ENCODE data around the gene CADPS2. TPM values are rescaled to one million over a fixed set of nuclear protein-coding genes. Genes with fewer than 3 reads are reported as not detected.
"Not testable (repeated sequence)": the region's sequence is repeated elsewhere in the genome, so short reads cannot be mapped to it uniquely, and the experiment has no call there.

CADPS2 gene
- total RNA-seq, 1 experiment from 2014 or later, result 0.23 TPM

DNA sequence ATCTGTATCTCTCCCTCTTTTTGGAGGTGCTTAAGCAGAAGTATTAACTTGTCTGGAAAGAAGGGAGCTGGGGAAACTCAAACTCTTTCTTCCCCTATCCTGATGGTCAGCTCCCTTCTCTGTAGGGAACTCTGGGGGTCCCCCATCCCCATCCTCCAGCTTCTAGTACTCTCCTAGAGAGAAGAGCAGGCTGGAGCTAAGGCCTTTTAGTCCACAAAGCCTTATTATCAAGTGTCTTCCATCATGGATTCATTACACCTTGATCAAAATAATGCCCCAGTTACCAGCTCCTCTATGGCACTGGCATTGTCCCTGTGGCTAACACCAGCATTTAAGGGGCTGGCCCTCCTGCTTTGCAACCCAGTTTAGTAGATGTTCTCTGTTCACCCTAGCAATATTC, 35.7 kb downstream of the CADPS2 start:
- DNase-seq (ENCODE audit: low read depth), result no peak

DNA sequence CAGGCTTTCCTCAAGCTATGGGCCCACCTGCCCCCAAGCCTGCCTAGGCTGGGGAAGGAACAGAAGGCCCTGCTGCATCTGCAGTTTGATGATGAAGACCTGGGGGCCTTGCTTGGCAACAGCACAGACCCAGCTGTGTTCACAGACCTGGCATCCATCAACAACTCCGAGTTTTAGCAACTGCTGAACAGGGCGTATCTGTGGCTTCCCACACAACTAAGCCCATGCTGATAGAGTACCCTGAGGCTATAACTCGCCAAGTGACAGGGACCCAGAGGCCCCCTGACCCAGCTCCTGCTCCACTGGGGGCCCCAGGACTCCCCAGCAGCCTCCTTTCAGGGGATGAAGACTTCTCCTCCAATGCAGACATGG, 36.3 kb downstream of the CADPS2 start:
- DNase-seq (ENCODE audit: low read depth), result no peak

DNA sequence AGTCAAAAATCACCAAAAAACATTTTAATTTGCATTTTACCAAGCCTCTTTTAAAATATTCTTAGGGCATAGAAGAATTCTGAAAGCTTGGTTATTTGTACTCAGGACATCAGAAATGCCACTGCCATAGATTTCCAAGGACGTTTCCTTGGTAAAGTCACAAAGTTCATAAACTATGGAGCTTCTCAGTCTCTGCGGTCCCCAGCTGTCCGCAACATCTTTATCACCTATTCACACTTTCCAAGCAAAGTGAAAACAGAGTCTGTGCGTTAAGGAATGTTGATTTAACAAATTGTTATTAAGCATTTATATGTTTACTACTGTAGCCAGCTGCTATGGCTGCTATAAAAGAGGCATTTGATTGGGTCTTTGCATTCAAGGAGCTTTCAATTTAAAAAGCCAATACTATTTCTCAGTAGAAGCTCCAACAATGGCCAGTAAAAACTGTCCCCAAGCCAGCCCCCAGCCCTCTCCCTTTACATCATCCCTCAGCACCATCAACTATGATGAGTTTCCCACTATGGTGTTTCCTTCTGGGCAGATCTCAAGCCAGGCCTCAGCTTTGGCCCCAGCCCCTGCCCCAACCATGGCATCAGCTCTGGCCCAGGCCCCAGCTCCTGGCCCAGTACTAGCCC, 36.8 kb downstream of the CADPS2 start:
- no peak for DNase-seq (ENCODE audit: low read depth)

DNA sequence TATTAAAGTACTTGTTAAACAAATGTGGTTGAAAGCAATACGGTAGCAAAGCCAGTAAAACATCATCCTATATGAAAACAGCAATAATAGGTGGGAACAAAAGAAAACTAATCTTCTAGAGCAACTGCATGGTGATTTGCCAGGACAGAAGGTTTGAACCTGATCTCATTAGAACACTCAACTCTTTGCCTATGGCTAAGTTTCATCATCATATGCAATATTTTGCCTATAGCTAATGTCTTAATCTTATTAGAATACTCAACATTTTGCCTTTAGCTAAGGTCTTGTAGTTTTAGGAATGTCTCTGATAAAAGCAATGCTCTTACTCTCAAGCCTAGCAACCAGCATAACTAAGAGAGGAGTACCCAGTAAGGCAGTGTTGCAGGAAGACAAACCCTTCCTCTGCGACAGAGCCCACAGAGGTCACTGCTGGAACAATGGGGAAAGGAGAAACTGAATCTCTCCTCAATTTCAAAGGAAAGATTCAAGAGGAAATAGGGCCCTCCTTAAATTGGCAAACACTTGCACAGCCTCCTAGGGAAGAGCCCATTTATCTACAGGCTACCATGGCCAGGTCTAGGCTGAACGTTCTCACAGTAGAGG, 38.3 kb downstream of the CADPS2 start:
- no peak for DNase-seq (ENCODE audit: low read depth)

DNA sequence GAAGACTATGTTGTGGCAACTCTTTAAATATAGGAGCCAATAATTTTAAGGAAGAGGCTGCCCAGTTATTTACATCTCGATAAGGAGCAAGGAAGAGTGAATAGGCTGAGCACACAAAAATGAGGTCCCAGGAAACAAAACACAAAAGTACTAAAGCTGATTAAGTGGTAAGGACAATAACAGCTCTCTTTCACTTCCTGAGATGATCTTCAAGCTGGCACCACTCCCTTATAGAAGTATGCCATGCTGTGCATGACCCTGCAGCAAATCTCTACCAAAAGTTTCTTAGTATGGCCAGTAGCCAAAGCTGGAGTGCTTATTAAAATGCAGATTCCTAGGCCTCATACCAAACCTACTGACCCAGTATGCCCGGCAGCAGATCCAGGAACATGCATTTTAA, 39.7 kb downstream of the CADPS2 start:
- no peak for DNase-seq (ENCODE audit: low read depth)

DNA sequence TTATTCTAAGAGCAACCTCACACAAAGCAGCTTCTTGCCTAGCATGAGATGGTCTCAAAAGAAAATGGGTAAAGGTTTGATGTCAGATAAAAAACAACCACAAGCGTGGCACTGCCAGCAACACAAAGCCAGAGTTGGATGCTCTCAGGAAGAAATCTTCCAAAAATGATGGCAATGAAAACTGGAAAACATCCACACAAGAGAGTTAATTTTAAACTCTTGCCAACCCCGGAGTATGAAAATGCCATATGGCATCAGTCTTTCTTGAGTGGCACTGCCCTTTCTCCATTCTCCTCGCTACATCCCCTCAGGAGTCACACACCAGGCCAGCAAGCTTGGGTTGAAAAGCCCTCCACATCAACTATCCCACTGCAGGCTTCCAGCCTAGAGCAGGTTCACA, 41.0 kb downstream of the CADPS2 start:
- DNase-seq (ENCODE audit: low read depth), result no peak

DNA sequence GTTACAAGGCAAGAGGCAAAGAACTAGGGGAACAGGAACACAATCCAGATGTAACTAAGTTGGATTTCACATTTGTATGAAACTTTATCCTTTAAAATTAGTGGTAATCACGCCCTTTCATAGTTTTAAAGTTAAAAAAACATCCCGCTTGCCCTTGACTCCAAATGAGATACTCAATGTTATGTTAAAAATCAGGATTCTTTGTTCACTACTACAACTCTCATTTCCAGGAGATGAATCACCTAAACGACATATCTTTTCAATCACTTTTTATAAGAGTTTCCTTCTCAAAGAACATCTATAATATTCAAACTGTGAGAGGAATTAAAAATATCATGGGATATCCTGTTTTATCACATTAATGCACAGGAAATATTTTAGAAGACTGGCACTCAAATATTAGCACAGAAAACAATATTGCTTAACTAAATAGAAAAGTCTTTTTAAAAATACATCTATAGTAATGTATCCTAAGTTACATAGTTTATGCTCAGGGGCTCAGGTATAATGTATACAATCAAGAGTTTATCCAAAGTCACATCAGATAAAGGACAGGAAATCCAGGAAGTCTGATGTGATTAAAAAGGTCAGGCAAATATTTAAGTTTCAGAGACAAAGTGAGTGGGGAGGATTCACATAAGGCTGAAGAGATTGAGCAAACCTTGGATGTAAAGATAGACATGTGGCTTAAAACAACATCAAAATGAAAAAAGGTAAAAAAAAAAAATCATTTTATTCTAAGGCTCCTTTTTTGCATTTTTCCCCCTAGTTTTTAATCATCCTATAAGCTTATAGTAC, 41.9 kb downstream of the CADPS2 start:
- DNase-seq (ENCODE audit: low read depth), result no peak

DNA sequence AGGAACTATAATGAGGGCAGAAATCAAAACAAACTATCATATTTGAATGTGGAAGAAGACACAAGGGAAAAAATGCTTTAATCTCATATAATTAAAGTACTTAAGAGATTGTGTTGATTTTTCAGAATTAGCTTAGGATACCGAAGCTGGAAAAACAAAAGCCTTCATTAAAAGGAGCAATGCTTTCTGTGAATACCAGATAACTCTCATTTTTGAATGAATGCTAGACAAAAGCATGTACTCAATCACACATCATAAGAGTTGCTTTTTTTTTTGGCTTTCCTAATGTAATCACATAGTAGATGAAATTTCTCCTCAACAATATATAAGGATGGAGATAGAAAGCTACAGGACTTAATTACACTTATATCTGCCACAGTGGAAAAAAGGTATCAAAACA, 43.3 kb downstream of the CADPS2 start:
- DNase-seq (ENCODE audit: low read depth), result no peak

DNA sequence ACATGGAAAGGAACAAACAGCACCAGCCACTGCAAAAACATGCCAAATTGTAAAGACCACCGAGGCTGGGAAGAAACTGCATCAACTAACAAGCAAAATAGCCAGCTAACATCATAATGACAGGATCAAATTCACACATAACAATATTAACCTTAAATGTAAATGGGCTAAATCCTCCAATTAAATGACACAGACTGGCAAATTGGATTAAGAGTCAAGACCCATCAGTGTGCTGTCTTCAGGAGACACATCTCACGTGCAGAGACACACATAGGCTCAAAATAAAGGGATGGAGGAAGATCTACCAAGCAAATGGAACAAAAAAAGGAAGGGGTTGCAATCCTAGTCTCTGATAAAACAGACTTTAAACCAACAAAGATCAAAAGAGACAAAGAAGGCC, 50.0 kb downstream of the CADPS2 start:
- DNase-seq (ENCODE audit: low read depth), result not testable (repeated sequence)

DNA sequence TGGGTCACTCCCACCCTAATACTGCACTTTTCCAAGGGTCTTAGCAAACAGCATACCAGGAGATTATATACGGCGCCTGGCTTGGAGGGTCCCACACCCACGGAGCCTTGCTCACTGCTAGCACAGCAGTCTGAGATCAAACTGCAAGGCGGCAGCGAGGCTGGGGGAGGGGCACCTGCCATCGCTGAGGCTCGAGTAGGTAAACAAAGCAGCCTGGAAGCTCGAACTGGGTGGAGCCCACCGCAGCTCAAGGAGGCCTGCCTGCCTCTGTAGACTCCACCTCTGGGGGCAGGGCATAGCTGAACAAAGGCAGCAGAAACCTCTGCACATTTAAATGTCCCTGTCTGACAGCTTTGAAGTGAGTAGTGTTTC, 51.7 kb downstream of the CADPS2 start:
- not testable (repeated sequence) for DNase-seq (ENCODE audit: low read depth)

DNA sequence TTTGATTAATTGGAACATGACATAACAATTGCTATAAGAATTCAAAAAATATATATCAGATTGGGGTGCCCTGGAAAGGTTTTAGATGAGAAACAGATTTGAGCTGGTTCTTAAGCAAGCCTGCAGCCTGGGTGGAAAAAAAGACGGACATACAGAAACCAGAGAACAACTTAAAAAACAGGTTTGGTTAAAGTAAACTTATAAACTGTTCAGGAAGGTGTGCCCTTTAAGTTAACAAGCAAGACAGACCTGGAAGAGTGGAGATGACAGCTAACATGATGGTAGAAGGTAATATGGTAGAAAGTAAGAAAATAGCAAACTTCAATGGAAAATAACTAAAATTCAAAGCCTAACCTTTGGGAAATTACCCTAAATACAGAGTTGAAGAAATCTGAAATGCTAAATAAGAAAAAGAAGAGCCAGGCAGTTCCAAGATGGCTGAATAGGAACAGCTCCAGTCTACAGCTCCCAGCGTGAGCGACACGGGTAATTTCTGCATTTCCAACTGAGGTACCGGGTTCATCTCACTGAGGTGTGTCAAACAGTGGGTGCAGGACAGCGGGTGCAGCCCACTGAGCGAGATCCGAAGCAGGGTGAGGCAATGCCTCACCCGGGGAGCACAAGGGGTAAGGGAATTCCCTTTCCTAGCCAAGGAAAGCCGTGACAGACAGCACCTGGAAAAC, 52.2 kb downstream of the CADPS2 start:
- no peak for DNase-seq (ENCODE audit: low read depth)

DNA sequence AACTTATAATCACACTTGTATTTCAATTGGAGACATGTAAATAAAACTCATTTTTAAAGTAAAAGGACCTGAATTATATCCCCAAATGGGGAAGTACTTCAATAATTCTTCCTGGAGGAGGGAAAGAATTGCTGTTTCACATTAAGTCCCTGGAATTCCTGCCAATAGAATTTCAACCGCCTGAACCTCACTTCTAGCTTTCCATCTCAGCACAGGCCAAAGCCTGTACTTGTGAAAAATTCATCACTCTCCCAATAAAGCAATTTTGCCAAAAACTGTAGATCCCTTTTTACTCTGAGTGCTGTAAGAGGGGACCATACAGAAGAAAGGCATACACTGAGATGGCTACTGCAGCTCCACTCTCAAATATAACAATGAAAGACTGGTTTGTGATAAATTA, 54.8 kb downstream of the CADPS2 start:
- no peak for DNase-seq (ENCODE audit: low read depth)

DNA sequence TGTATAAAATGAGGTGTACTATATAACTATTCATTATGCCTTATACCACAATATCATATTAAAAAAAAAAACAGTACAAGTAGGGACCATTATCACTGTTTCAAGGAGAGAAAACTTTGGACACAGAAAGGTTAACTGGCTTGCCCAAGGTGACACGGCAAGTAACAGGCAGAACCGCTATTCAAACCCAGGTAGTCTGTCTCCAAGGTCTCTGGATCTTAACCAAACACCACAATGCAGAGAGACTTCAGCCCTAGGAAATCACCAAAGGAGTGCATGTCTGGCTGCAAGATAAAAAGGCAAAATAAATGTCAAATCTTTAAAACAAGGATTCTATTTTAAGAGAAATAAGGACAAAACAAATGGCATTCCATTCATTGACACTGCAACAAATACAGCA, 56.3 kb downstream of the CADPS2 start:
- DNase-seq (ENCODE audit: low read depth), result no peak

DNA sequence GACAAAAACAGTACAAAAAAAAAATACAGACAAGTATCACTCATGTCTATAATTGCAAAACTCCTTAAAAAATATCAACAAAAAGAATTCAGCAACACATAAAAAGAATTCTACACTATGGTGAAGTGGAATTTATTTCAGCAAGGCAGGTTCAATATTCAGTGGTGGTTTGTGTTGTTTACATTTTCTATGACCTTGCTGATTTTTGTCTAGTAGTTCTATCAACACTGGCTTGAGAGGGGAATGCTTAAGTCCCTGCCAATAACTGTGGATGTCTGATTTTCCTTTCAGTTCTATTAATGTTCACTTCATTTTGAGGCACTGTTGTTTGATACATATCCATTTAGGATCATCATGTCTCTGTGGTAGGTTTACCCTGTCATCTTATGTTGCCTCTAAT, 58.5 kb downstream of the CADPS2 start:
- no peak for DNase-seq (ENCODE audit: low read depth)

DNA sequence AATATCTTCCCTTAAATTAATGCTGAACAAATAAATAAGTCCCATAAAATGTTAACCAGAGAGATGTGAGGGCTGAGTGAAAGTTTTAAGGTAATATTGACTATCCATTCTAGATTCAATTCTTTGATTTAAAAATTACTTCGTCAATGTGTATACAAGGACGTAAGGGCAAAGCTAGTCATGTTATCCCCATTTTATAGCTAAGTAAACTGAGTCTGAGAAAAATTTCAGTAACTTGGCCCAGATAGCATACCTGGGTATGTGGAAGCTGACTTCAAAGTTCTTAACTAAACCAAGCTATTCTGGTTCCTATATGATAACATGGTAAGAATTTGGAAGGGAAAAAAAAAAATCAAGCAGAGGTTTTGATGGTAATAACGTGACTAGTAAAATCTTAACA, 72.4 kb downstream of the CADPS2 start:
- DNase-seq (ENCODE audit: low read depth), result no peak

DNA sequence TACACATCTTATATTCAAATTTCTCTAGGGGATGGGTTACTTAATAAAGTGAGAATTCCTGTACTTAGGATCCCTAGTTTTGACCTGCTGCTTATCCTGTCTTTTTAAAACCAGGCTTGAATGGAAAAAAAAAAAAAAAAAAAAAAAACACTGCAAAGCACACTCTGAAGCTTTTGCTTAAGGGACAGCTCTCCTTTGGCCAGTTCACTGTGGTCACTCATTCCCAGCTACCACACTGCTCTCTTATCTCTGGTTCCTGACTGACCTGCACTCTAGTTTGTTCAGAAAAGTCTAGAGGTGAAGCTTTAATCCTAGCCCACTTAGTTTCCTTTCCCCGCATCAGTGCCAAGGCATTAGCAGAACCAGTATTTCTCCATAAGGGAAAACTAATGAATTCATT, 82.4 kb downstream of the CADPS2 start:
- no peak for DNase-seq (ENCODE audit: low read depth)

DNA sequence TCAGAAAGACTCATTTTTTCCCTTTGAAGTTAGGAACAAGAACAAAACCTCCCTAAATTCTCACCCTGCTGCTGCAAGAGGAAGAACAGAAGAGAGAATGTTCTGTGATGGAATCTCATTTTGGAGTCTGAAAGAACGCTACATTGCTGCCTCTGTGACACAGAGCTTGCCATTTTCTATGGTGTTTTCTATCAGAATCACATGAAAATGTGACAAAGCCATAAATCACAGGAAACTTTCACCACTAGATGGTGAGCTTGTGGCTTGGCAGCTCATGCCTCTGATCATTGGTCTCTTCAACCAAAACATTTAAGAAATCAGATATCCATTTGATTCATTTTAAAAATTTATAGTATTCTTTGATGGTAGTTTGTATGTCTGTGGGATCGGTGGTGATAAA, 82.9 kb downstream of the CADPS2 start:
- peak; percentile 17 for DNase-seq (ENCODE audit: low read depth)

DNA sequence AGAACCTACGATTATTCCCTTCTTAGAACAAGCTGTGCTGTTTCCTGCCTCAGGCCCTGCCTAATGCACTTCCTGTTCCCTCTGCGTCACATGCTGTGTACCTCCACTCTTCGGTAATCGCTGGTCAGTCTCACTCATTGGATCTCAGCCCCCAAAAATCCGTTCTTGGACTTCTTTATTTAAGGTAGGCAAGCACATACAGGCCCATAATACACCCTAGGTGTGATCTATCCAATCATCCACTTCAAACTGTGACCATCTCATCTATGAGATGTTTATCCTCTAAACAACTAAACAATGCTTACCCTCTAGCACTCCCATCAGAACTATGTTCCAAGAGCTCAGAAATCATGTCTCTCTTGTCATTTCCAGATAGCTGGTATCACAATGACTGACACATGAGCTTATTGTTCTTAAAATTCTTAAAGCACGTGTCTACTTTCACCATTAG, 83.9 kb downstream of the CADPS2 start:
- no peak for DNase-seq (ENCODE audit: low read depth)

DNA sequence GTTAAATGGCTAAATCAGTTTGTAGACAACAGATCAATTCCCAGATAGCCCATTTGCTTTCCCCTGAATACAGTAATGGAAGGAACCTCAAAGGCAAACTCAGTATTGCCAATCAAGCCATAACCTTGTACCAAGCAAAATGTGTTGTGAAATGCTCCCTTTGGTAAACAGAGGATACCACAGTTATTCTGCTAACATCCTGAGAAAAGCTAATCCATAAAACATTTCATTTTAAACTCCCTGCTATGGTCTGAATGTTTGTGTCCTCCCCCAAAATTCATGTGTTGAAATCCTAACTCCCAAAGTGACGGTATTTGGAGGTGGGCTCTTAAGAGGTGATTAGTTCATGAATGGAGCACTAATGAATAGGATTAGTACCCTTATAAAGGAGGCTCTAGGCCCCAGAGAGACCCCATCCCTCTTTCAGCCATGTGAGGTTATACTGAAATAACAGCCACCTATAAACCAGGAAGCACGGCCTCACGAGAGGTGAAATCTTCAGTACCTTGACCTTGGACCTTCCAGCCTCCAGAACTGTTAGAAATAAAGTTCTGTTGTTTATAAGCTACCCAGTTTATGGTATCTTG, 94.2 kb downstream of the CADPS2 start:
- no peak for DNase-seq (ENCODE audit: low read depth)

DNA sequence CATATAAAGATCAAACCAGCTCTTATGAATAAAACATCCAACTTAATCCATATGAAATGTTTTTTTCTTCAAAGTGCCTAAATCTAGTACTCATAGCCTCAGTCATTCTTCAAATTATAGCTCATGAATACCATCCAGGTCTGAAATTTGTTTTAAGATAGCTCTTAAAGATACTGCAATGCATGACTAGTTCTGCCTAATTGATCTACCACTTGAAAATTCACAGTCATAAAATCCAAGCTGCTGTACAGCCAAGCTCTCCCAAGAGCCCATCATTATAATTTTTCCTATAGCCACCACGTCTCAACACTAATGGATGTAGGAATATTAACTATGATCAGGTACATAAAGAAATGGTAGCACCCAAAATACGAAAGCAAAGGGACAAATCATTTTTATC, 95.7 kb downstream of the CADPS2 start:
- no peak for DNase-seq (ENCODE audit: low read depth)

DNA sequence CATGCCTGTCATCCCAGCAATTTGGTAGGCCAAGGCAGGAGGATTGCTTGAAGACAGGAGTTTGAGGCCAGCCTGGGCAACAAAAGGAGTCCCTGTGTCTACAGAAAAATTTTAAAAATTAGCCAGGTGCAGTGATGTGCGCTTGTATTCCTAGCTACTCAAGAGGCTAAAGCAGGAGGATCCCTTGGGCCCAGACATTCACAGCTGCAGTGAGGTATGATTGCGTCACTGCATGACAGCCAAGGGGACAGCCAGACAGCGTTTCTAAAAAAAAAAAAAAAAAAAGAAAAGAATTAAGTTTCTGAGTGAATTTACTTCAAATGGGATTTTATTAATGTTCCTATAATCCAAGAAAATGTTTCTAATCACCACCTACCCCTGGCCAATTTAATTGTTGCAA, 96.1 kb downstream of the CADPS2 start:
- no peak for DNase-seq (ENCODE audit: low read depth)

DNA sequence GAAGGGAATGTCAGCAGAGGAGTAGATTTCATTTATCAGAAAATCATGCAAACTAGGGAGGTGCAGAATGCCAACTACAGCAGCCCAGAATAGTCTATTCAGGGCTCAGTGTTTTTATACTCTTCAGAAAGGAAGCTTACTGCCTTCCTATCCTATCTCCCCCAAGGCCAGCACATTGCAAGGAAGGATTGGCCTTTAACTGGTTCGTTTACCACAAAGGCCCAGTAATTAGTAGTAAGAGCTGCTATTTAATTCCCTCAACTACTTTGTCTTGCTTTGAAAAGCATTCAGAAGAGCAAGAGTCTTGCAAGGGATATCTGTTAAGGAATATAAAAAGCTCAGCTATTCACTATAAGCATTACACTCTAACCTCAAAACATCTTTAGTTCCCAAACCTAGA, 97.1 kb downstream of the CADPS2 start:
- DNase-seq (ENCODE audit: low read depth), result no peak
